Karpas-422 (cell line): ENCODE data around the gene FTL. TPM values are rescaled to one million over a fixed set of nuclear protein-coding genes. Genes with fewer than 3 reads are reported as not detected.

Experiments
- DNase-seq: peaks from one replicate; pipeline ENCODE4 v3.0.0-alpha.2; 2015
- H2AFZ ChIP-seq: fragments of 200-600 bp; sonication (generic); 2 replicates; pipeline ENCODE4 v1.6.1; 2014; ENCODE audit warnings: antibody characterized with exemption, low read length, mixed read lengths
- H3K27ac ChIP-seq: fragments of 200-600 bp; sonication (generic); 2 replicates; pipeline ENCODE4 v1.5.1; 2014; ENCODE audit warnings: mild to moderate bottlenecking, low read length, moderate library complexity
- H3K27me3 ChIP-seq: fragments of 200-600 bp; sonication (generic); 2 replicates; pipeline ENCODE4 v1.6.1; 2014; ENCODE audit warnings: low read length, mixed read lengths
- H3K36me3 ChIP-seq: fragments of 200-600 bp; sonication (generic); 2 replicates; pipeline ENCODE4 v1.6.1; 2014; ENCODE audit warnings: low read length, mixed read lengths; ENCODE audit not compliant: insufficient read depth
- H3K4me1 ChIP-seq: fragments of 200-600 bp; sonication (generic); 2 replicates; pipeline ENCODE4 v1.6.1; 2014; ENCODE audit warnings: mild to moderate bottlenecking, low read length, mixed read lengths
- H3K4me2 ChIP-seq: fragments of 200-600 bp; sonication (generic); 2 replicates; pipeline ENCODE4 v1.6.1; 2014; ENCODE audit warnings: low read length, low read depth, mild to moderate bottlenecking; ENCODE audit not compliant: poor library complexity, severe bottlenecking
- H3K4me3 ChIP-seq: fragments of 200-600 bp; sonication (generic); 2 replicates; pipeline ENCODE4 v1.5.1; 2014; ENCODE audit warnings: mild to moderate bottlenecking, antibody characterized with exemption, low read length, mixed read lengths
- H3K79me2 ChIP-seq: fragments of 200-600 bp; sonication (generic); 2 replicates; pipeline ENCODE4 v1.6.1; 2014; ENCODE audit warnings: mild to moderate bottlenecking, low read length, mixed read lengths
- H3K9ac ChIP-seq: fragments of 200-600 bp; sonication (generic); 2 replicates; pipeline ENCODE4 v1.6.0; 2014; ENCODE audit warnings: low read length
- H3K9me2 ChIP-seq: fragments of 200-600 bp; sonication (generic), shearing (Covaris generic); replicated peaks from 2 replicates; pipeline ENCODE4 v1.6.0; 2014; ENCODE audit warnings: mild to moderate bottlenecking, low read length, moderate library complexity; ENCODE audit not compliant: insufficient read depth
- H3K9me3 ChIP-seq: fragments of 300-700, 200-600 bp; sonication (generic); 2 replicates; pipeline ENCODE4 v1.6.1; 2014; ENCODE audit warnings: low read length, mixed read lengths
- H4K20me1 ChIP-seq: fragments of 200-600 bp; sonication (generic); 2 replicates; pipeline ENCODE4 v1.6.1; 2014; ENCODE audit warnings: mild to moderate bottlenecking, antibody characterized with exemption, low read length, low read depth; ENCODE audit not compliant: insufficient read depth
- total RNA-seq: library from RNA; depleted of rRNA; stranded (reverse); fragments of >200 nt; shearing (Covaris generic); gene quantifications from 2 replicates; pipeline ENCODE4 v1.2.3, GENCODE V29; 2014; ENCODE audit warnings: low replicate concordance

FTL gene
- total RNA-seq, 1 experiment from 2014 or later, result 6,638 TPM

GRCh38 chr19:48958006-48958405 is 7.1 kb upstream of the FTL start:
- Histone ChIP-seq H2AFZ (no peak overlapping the region), H3K9me2 (no peaks in the 10 kb centered on the region), H3K27ac (no peak overlapping the region), H3K4me1 (peaks cover 29% of the 10 kb centered on the region), H3K36me3 (peaks cover 10% of the 10 kb centered on the region; the same call in 1 of the 2 replicates), H3K4me3 (no peak overlapping the region), H3K4me2 (no peak overlapping the region), H3K9me3 (no peaks in the 10 kb centered on the region), H3K79me2 (peaks cover 20% of the 10 kb centered on the region), H3K9ac (no peak overlapping the region), H4K20me1 (no peaks in the 10 kb centered on the region; the same call in 1 of the 2 replicates), H3K27me3 (no peaks in the 10 kb centered on the region)
- no peak for DNase-seq

GRCh38 chr19:48959341-48960239 is 5.5 kb upstream of the FTL start:
- Histone ChIP-seq H3K9ac (no peak overlapping the region), H3K79me2 (peaks cover 20% of the 10 kb centered on the region), H3K9me3 (no peaks in the 10 kb centered on the region), H3K9me2 (no peaks in the 10 kb centered on the region), H4K20me1 (no peaks in the 10 kb centered on the region; the same call in 1 of the 2 replicates), H3K36me3 (peaks cover 10% of the 10 kb centered on the region; the same call in 1 of the 2 replicates), H3K27me3 (no peaks in the 10 kb centered on the region), H3K4me3 (no peak overlapping the region), H3K4me2 (no peak overlapping the region), H2AFZ (no peak overlapping the region), H3K27ac (no peak overlapping the region), H3K4me1 (peaks cover 41% of the 10 kb centered on the region)
- peak; percentile 66 for DNase-seq

GRCh38 chr19:48961051-48961649 is 4.0 kb upstream of the FTL start:
- peaks cover 15% of the 10 kb centered on the region for H3K79me2 ChIP-seq
- peaks cover 37% of the 10 kb centered on the region for H3K4me1 ChIP-seq
- H3K4me2 ChIP-seq, result no peak overlapping the region

GRCh38 chr19:48961673-48962028 is 3.5 kb upstream of the FTL start:
- Histone ChIP-seq H3K4me3 (no peak overlapping the region), H2AFZ (no peak overlapping the region), H3K4me1 (peaks cover 41% of the 10 kb centered on the region), H3K79me2 (peaks cover 15% of the 10 kb centered on the region), H3K27me3 (no peaks in the 10 kb centered on the region), H3K4me2 (peak overlapping the region; percentile 79), H3K9ac (peak overlapping the region; percentile 74), H3K9me2 (no peaks in the 10 kb centered on the region), H3K27ac (peak overlapping the region; percentile 91), H3K36me3 (peaks cover 15% of the 10 kb centered on the region), H4K20me1 (peaks cover 12% of the 10 kb centered on the region), H3K9me3 (no peaks in the 10 kb centered on the region)
- no peak for DNase-seq

More at GRCh38 chr19:48961051-48961649, 4.0 kb upstream of the FTL start:
- no peaks in the 10 kb centered on the region for H3K27me3 ChIP-seq
- no peak overlapping the region for H3K9ac ChIP-seq
- peaks cover 9% of the 10 kb centered on the region for H4K20me1 ChIP-seq
- no peaks in the 10 kb centered on the region for H3K9me3 ChIP-seq
- no peak overlapping the region for H2AFZ ChIP-seq
- peaks cover 12% of the 10 kb centered on the region for H3K36me3 ChIP-seq
- H3K4me3 ChIP-seq, result no peak overlapping the region
- H3K27ac ChIP-seq, result no peak overlapping the region
- H3K9me2 ChIP-seq, result no peaks in the 10 kb centered on the region
- no peak for DNase-seq

GRCh38 chr19:48962029-48962848 is 2.9 kb upstream of the FTL start:
- Histone ChIP-seq H2AFZ (no peak overlapping the region; the same call in 1 of the 2 replicates), H3K36me3 (peaks cover 19% of the 10 kb centered on the region), H3K9ac (peak overlapping the region; percentile 74), H3K4me2 (peak overlapping the region; percentile 79), H3K4me3 (peak overlapping the region; percentile 63; the same call in 1 of the 2 replicates), H4K20me1 (peaks cover 12% of the 10 kb centered on the region), H3K4me1 (peaks cover 47% of the 10 kb centered on the region), H3K9me3 (no peaks in the 10 kb centered on the region), H3K27me3 (no peaks in the 10 kb centered on the region), H3K79me2 (peaks cover 12% of the 10 kb centered on the region), H3K27ac (peak overlapping the region; percentile 91), H3K9me2 (no peaks in the 10 kb centered on the region)
- peak; percentile 92 for DNase-seq

GRCh38 chr19:48962849-48963165 is 2.3 kb upstream of the FTL start:
- peaks cover 12% of the 10 kb centered on the region for H4K20me1 ChIP-seq
- H3K4me1 ChIP-seq, result peaks cover 52% of the 10 kb centered on the region
- H3K9me3 ChIP-seq, result no peaks in the 10 kb centered on the region
- H3K79me2 ChIP-seq, result peaks cover 12% of the 10 kb centered on the region
- H3K9ac ChIP-seq, result peak overlapping the region; percentile 74
- H3K36me3 ChIP-seq, result peaks cover 15% of the 10 kb centered on the region
- no peaks in the 10 kb centered on the region for H3K27me3 ChIP-seq
- peak overlapping the region; percentile 79 for H3K4me2 ChIP-seq
- H3K9me2 ChIP-seq, result no peaks in the 10 kb centered on the region
- H3K4me3 ChIP-seq, result peak overlapping the region; percentile 63; the same call in 1 of the 2 replicates
- no peak for DNase-seq
- H2AFZ ChIP-seq, result no peak overlapping the region
- peak overlapping the region; percentile 91 for H3K27ac ChIP-seq

- Histone ChIP-seq H3K4me2 (peak overlapping the region; percentile 79), H3K27ac (peak overlapping the region; percentile 91), H3K9me3 (no peaks in the 10 kb centered on the region), H3K9ac (peak overlapping the region; percentile 74), H4K20me1 (peaks cover 12% of the 10 kb centered on the region), H3K27me3 (no peaks in the 10 kb centered on the region), H3K9me2 (no peaks in the 10 kb centered on the region), H2AFZ (no peak overlapping the region; the same call in 1 of the 2 replicates), H3K79me2 (peaks cover 12% of the 10 kb centered on the region), H3K4me3 (peak overlapping the region; percentile 63), H3K4me1 (peaks cover 57% of the 10 kb centered on the region), H3K36me3 (peaks cover 21% of the 10 kb centered on the region)
- peak; percentile 91 for DNase-seq
Observed at GRCh38 chr19:48963371-48964204, 1.5 kb upstream of the FTL start.
